Spleen (tissue), 11 donors: ENCODE results near the gene TIMM29. TPM values are rescaled to one million over a fixed set of nuclear protein-coding genes. Genes with fewer than 3 reads are reported as not detected.

Source experiments
- DNase-seq: peaks from one replicate; pipeline ENCODE4 v3.0.0-alpha.2; 2020
- H3K27ac ChIP-seq, 8 donors: fragments of 200-600 bp; sonication (generic) in 7 of 8; 1 replicate in 4 of 8; 2 replicates in 4 of 8; pipeline versions ENCODE4 v1.5.0 to v1.8.0; 2016 to 2021; ENCODE audit warnings: inconsistent platforms in 4 of 8, mild to moderate bottlenecking in 4 of 8, moderate library complexity in 1 of 8
- H3K27me3 ChIP-seq, 7 donors: fragments of 200-600 bp; sonication (generic) in 6 of 7; replicated peaks in 1 of 7; 1 replicate in 4 of 7; 2 replicates in 3 of 7; pipeline versions ENCODE4 v1.5.0 to v1.8.0; 2016 to 2021; ENCODE audit warnings: inconsistent platforms in 3 of 7, mild to moderate bottlenecking in 1 of 7
- H3K36me3 ChIP-seq, 6 donors: fragments of 200-600 bp; sonication (generic) in 5 of 6; 1 replicate in 4 of 6; 2 replicates in 2 of 6; pipeline versions ENCODE4 v1.5.0 to v1.8.0; 2016 to 2021; ENCODE audit warnings: inconsistent platforms in 2 of 6
- H3K4me1 ChIP-seq, 6 donors: fragments of 200-600 bp; sonication (generic) in 5 of 6; 1 replicate in 3 of 6; 2 replicates in 3 of 6; pipeline versions ENCODE4 v1.5.0 to v1.8.0; 2016 to 2021; ENCODE audit warnings: inconsistent platforms in 3 of 6
- H3K4me3 ChIP-seq, 8 donors: fragments of 200-600 bp; sonication (generic) in 7 of 8; 1 replicate in 4 of 8; 2 replicates in 4 of 8; pipeline versions ENCODE4 v1.5.0 to v1.8.0; 2016 to 2021; ENCODE audit warnings: inconsistent platforms in 4 of 8, mild to moderate bottlenecking in 4 of 8, moderate library complexity in 2 of 8
- H3K9me3 ChIP-seq, 8 donors: fragments of 200-600 bp; sonication (generic) in 7 of 8; 1 replicate in 4 of 8; 2 replicates in 4 of 8; pipeline versions ENCODE4 v1.5.0 to v1.8.0; 2016 to 2021; ENCODE audit warnings: inconsistent platforms in 4 of 8
- POLR2A ChIP-seq, 3 donors: fragments of 450-650 bp; IDR thresholded peaks; one replicate each; pipeline ENCODE4 v1.5.1; 2017; ENCODE audit warnings: antibody characterized with exemption in 3 of 3, mild to moderate bottlenecking in 1 of 3
- POLR2AphosphoS5 ChIP-seq, 3 donors: sonication (generic); formaldehyde crosslinking; IDR thresholded peaks; one replicate each; pipeline ENCODE4 v1.5.1; 2017; ENCODE audit warnings: antibody characterized with exemption in 3 of 3
- WGBS, 5 donors: extraction: QIAGEN DNeasy Blood & Tissue Kit in 3 of 5; methylation state at CpG; one replicate each; pipeline versions ENCODE4 v1.1.5 to v1.1.7; 2013 to 2018; 5-methylcytosine and 5-hydroxymethylcytosine counted together
- intact Hi-C: fragments of 100-400 bp; cut with DNase I; formaldehyde crosslinking; loops from one replicate; pipeline ENCODE4 v1.15.0; 2023; ENCODE audit warnings: low total_unique reads
- polyA plus RNA-seq, 3 donors: library from polyadenylated mRNA; stranded (reverse); fragments of 200-250 nt; gene quantifications; one replicate each; pipeline ENCODE4 v1.2.1, GENCODE V29; 2013
- total RNA-seq, 7 donors: library from RNA; depleted of rRNA in 3 of 7; stranded (reverse); fragments of >200 nt in 3 of 7; fragmentation: NEBNext Ultra II Directional in 4 of 7; extraction: Animal tissue kit (Norgen Biotek cat#: 25700) in 4 of 7; gene quantifications; one replicate each; pipeline versions ENCODE4 v1.1.0 to v1.2.1, GENCODE V29; 2016 to 2021
- TF ChIP-seq, protein P1 (sequence below), 11 experiments: fragments of 200-600 bp in 7 of 11; fragments of 450-650 bp in 4 of 11; sonication (generic) in 4 of 11; IDR thresholded peaks in 8 of 11; conservative IDR thresholded peaks in 3 of 11; 1 replicate in 7 of 11; 2 replicates in 4 of 11; pipeline versions ENCODE4 v1.4.0 to v1.8.0; 2016 to 2021; ENCODE audit warnings: antibody characterized with exemption in 11 of 11, inconsistent platforms in 4 of 11, mild to moderate bottlenecking in 1 of 11
- donor health status: healthy with polysubstance abuse.
- donor health status: DM: no; HTN: no; CAD: no; lungs with moderate emphysema.
- donor health status: DM: no; HTN: no; CAD: no.
- donor health status: Bipolar disorder and iron deficiency.
- donor health status: healthy.
- donor health status: DM: no; HTN: no; CAD: no.
- donor health status: DM: yes; HTN: yes; CAD: no.

The TIMM29 gene
- total and polyA plus RNA-seq, 10 donors, result 6.8 to 24.3 (median 19.6) TPM

DNA sequence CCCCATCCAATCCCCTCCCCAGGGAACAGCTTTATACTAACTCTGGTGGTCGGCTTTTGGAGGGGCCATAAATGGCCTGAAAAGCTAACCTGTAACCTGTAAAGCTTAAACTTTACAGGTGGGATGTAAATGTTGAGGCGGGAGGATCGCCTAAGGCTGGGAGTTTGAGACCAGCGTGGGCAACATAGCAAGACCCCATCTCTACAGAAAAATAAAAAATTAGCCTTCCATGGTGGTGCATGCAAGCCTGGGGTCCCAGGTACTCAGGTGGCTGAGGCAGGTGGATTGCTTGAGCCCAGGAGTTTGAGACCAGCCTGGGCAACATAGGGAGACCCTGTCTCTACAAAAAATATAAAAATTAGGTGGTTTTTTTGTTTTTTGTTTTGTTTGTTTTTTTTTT, 38.7 kb upstream of the TIMM29 start:
- no peak overlapping the region for H3K4me3 ChIP-seq
- TF ChIP-seq POLR2AphosphoS5 (IDR thresholded peaks at IDR 0.05), result no peak
- no peak for TF ChIP-seq POLR2A (IDR thresholded peaks at IDR 0.05)
- TF ChIP-seq, protein P1, sequence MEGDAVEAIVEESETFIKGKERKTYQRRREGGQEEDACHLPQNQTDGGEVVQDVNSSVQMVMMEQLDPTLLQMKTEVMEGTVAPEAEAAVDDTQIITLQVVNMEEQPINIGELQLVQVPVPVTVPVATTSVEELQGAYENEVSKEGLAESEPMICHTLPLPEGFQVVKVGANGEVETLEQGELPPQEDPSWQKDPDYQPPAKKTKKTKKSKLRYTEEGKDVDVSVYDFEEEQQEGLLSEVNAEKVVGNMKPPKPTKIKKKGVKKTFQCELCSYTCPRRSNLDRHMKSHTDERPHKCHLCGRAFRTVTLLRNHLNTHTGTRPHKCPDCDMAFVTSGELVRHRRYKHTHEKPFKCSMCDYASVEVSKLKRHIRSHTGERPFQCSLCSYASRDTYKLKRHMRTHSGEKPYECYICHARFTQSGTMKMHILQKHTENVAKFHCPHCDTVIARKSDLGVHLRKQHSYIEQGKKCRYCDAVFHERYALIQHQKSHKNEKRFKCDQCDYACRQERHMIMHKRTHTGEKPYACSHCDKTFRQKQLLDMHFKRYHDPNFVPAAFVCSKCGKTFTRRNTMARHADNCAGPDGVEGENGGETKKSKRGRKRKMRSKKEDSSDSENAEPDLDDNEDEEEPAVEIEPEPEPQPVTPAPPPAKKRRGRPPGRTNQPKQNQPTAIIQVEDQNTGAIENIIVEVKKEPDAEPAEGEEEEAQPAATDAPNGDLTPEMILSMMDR (IDR thresholded peaks at IDR 0.05 in 8 of 11, conservative IDR thresholded peaks at IDR 0.05 in 3 of 11), result no peak
- WGBS, 5 donors, result 95 to 99% (median 99%) methylated on average over 4 of the region's 4 CpGs
- peaks cover 0 to 5% (median 0%) of the 10 kb centered on the region in 6 donors for H3K36me3 ChIP-seq
- DNase-seq, result no peak
- no peaks in the 10 kb centered on the region for H3K9me3 ChIP-seq
- H3K27me3 ChIP-seq, result no peaks in the 10 kb centered on the region
- peaks cover 0 to 35% (median 14%) of the 10 kb centered on the region in 6 donors for H3K4me1 ChIP-seq
- no peak overlapping the region for H3K27ac ChIP-seq
- intact Hi-C loops, result no loop called here

DNA sequence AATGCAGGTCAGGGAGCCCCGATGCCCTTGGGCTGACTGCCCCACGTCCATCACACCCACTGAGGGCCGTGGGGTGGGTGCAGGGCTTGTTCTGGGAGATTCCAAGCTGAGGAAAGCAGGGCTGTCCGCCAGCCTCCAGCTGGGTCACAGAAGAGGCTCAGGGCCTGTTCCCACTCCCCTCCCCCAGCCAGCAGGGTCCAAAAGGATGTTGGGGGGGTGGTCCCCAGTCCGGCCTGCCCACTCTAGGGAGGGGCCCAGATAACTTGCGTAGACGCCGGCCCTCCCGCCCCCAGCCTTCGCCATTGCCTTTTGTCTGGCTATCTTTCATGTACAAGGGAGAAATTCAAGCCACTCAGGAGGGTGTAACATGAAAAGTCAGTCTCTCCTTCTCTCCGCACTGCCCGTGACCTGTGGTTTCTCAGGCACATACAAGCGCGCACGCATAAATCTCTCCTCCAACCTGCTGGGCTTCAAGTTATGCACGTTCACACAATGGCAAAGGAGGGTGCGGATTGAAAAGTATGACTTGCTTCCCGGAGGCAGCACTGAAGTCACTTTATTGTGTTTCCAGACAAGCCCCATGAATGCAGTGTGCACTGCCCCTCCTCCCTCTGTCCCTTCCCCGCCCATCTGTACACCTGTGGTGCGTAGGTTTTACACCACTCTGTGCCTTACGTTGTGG, 37.1 kb upstream of the TIMM29 start:
- TF ChIP-seq, protein P1 (IDR thresholded peaks at IDR 0.05 in 8 of 11, conservative IDR thresholded peaks at IDR 0.05 in 3 of 11), result no peak
- no peak for TF ChIP-seq POLR2A (IDR thresholded peaks at IDR 0.05)
- no peak for TF ChIP-seq POLR2AphosphoS5 (IDR thresholded peaks at IDR 0.05)
- Histone ChIP-seq H3K9me3 (no peaks in the 10 kb centered on the region), H3K27ac (no peak overlapping the region), H3K36me3 (peaks cover 0 to 5% (median 0%) of the 10 kb centered on the region in 6 donors), H3K4me1 (peaks cover 0 to 36% (median 15%) of the 10 kb centered on the region in 6 donors), H3K4me3 (no peak overlapping the region), H3K27me3 (no peaks in the 10 kb centered on the region)
- no peak for DNase-seq
- 77 to 86% (median 85%) methylated on average over 17 to 21 of the region's 21 CpGs for WGBS, 5 donors
- intact Hi-C loops, result no loop called here

DNA sequence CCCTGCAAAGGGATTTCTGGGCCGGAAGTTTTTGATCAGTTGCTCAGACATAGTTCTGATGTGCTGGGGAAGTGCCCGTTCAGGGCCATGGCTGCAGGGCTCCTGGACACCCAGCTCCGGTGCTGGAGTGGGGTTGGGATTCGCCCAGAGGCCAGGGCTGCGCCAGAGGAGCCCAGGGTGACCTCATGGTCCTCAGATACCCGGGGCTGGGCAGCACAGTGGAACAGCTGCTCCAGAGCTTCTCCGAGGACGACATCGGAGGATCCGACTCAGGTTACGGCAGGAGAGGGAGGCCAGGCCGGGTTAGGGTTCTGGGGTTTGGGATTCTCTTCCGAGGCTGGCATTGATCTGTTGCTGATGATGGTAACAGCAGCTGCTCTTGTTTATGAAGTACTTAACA, 36.4 kb upstream of the TIMM29 start:
- no peak overlapping the region for H3K4me3 ChIP-seq
- no peaks in the 10 kb centered on the region for H3K27me3 ChIP-seq
- H3K9me3 ChIP-seq, result no peaks in the 10 kb centered on the region
- intact Hi-C loops, result no loop called here
- peaks cover 0 to 5% (median 0%) of the 10 kb centered on the region in 6 donors for H3K36me3 ChIP-seq
- H3K27ac ChIP-seq, result no peak overlapping the region
- TF ChIP-seq, protein P1 (IDR thresholded peaks at IDR 0.05 in 8 of 11, conservative IDR thresholded peaks at IDR 0.05 in 3 of 11), result no peak
- TF ChIP-seq POLR2A (IDR thresholded peaks at IDR 0.05) (no peak), POLR2AphosphoS5 (IDR thresholded peaks at IDR 0.05) (no peak)
- DNase-seq, result no peak
- 91 to 94% (median 93%) methylated on average over 13 of the region's 13 CpGs for WGBS, 5 donors
- peaks cover 4 to 37% (median 18%) of the 10 kb centered on the region in 6 donors for H3K4me1 ChIP-seq

DNA sequence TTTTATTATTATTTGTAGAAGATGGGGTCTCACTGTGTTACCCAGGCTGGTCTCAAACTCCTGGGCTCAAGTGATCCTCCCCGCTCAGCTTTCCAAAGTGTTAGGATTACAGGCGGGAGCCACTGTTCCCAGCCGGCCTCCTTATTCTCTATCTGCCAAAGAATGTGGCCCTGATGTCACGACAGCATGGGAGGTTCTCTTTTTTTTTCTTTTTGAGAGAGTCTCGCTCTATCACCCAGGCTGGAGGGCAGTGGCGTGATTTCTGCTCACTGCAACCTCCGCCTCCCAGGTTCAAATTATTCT, 33.7 kb upstream of the TIMM29 start:
- no peak for DNase-seq
- TF ChIP-seq, protein P1 (IDR thresholded peaks at IDR 0.05 in 8 of 11, conservative IDR thresholded peaks at IDR 0.05 in 3 of 11), result no peak
- TF ChIP-seq POLR2A (IDR thresholded peaks at IDR 0.05) (no peak), POLR2AphosphoS5 (IDR thresholded peaks at IDR 0.05) (no peak)
- intact Hi-C loops, result no loop called here
- Histone ChIP-seq H3K9me3 (no peaks in the 10 kb centered on the region), H3K27me3 (no peaks in the 10 kb centered on the region), H3K4me1 (peaks cover 6 to 38% (median 15%) of the 10 kb centered on the region in 6 donors), H3K27ac (no peak overlapping the region), H3K36me3 (peaks cover 0 to 5% (median 0%) of the 10 kb centered on the region in 6 donors), H3K4me3 (no peak overlapping the region)
- WGBS, 5 donors, result 83 to 96% (median 92%) methylated on average over 7 of the region's 7 CpGs
